DMS53 (cell line): ENCODE data around the gene KRT7.

Experiments
- DNase-seq: peaks from one replicate; lab custom pipeline; 2025; lab: John Stamatoyannopoulos, UW

The KRT7 gene

GRCh38 chr12:52199294-52199919 is 33.6 kb upstream of the KRT7 start:
- DNase-seq = no peak

- DNase-seq = no peak
Observed at GRCh38 chr12:52200086-52200780, 32.8 kb upstream of the KRT7 start.

GRCh38 chr12:52200781-52201450 is 32.1 kb upstream of the KRT7 start:
- no peak for DNase-seq

- DNase-seq = no peak
Observed at GRCh38 chr12:52201451-52201839, 31.6 kb upstream of the KRT7 start.

- peak; percentile 87 for DNase-seq
Observed at GRCh38 chr12:52202361-52203078, 30.5 kb upstream of the KRT7 start.

- peak; percentile 99 for DNase-seq
Observed at GRCh38 chr12:52203079-52203921, 29.7 kb upstream of the KRT7 start.

GRCh38 chr12:52204095-52204930 is 28.7 kb upstream of the KRT7 start:
- no peak for DNase-seq

GRCh38 chr12:52204931-52205505 is 28.0 kb upstream of the KRT7 start:
- no peak for DNase-seq

- no peak for DNase-seq
Observed at GRCh38 chr12:52205612-52206303, 27.3 kb upstream of the KRT7 start.

GRCh38 chr12:52206304-52207040 is 26.6 kb upstream of the KRT7 start:
- DNase-seq = no peak

GRCh38 chr12:52207106-52207505 is 25.9 kb upstream of the KRT7 start:
- no peak for DNase-seq

- no peak for DNase-seq
Observed at GRCh38 chr12:52207895-52208294, 25.1 kb upstream of the KRT7 start.

- DNase-seq = no peak
Observed at GRCh38 chr12:52208424-52209165, 24.4 kb upstream of the KRT7 start.

- no peak for DNase-seq
Observed at GRCh38 chr12:52209321-52209720, 23.7 kb upstream of the KRT7 start.

GRCh38 chr12:52210186-52210924 is 22.7 kb upstream of the KRT7 start:
- DNase-seq = no peak

- no peak for DNase-seq
Observed at GRCh38 chr12:52210925-52211650, 22.0 kb upstream of the KRT7 start.
